Upper lobe of left lung (tissue), 4 donors: ENCODE data around the gene LRP1B.

Source experiments
- POLR2A ChIP-seq, 4 donors: fragments of 450-650 bp; IDR thresholded peaks; one replicate each; pipeline ENCODE4 v1.5.1; 2016 to 2017; ENCODE audit warnings: antibody characterized with exemption in 4 of 4, mild to moderate bottlenecking in 2 of 4
- POLR2AphosphoS5 ChIP-seq, 2 donors: sonication (generic); formaldehyde crosslinking; IDR thresholded peaks; one replicate each; pipeline ENCODE4 v1.5.1; 2017; ENCODE audit warnings: antibody characterized with exemption in 2 of 2
- TF ChIP-seq, protein P1 (sequence below), 6 experiments: fragments of 450-650 bp in 4 of 6; fragments of 200-600 bp in 2 of 6; sonication (generic) in 2 of 6; IDR thresholded peaks; one replicate each; pipeline ENCODE4 v1.5.1; 2016 to 2019; ENCODE audit warnings: antibody characterized with exemption in 6 of 6

DNA sequence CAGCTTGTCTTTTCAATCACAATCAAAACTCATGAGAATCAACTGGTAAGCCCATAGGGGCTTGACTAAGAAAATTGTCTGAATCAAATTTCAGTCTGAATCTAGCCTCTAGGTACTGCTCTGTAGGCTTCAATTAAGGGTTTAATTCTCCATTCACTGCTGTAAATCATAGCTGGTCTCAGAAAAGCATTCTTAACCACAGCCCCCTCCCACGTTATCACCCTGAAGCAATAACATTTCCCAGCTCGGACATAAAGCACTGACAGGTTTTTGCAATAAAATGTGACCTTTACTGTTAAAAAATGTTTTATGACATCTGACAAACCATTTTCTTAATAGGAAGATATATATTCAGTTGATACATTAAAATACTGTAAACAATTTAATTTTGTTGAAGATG is 55.0 kb downstream of the LRP1B start:
- no peak for TF ChIP-seq POLR2AphosphoS5 (IDR thresholded peaks at IDR 0.05)
- TF ChIP-seq, protein P1, sequence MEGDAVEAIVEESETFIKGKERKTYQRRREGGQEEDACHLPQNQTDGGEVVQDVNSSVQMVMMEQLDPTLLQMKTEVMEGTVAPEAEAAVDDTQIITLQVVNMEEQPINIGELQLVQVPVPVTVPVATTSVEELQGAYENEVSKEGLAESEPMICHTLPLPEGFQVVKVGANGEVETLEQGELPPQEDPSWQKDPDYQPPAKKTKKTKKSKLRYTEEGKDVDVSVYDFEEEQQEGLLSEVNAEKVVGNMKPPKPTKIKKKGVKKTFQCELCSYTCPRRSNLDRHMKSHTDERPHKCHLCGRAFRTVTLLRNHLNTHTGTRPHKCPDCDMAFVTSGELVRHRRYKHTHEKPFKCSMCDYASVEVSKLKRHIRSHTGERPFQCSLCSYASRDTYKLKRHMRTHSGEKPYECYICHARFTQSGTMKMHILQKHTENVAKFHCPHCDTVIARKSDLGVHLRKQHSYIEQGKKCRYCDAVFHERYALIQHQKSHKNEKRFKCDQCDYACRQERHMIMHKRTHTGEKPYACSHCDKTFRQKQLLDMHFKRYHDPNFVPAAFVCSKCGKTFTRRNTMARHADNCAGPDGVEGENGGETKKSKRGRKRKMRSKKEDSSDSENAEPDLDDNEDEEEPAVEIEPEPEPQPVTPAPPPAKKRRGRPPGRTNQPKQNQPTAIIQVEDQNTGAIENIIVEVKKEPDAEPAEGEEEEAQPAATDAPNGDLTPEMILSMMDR (IDR thresholded peaks at IDR 0.05), result no peak
- no peak for TF ChIP-seq POLR2A (IDR thresholded peaks at IDR 0.05)
